GM12874 (cell line): ENCODE results near the gene CHRNA4.

ENCODE experiments used
- TF ChIP-seq, protein P1 (sequence below): IDR thresholded peaks from 2 replicates; pipeline ENCODE4 v1.5.1; 2011; ENCODE audit warnings: low read depth, mild to moderate bottlenecking, control low read depth, low read length, moderate library complexity; ENCODE audit not compliant: insufficient read depth

Gene CHRNA4

GRCh38 chr20:63295422-63295821 lies 65.7 kb downstream of the CHRNA4 start:
- TF ChIP-seq, protein P1, sequence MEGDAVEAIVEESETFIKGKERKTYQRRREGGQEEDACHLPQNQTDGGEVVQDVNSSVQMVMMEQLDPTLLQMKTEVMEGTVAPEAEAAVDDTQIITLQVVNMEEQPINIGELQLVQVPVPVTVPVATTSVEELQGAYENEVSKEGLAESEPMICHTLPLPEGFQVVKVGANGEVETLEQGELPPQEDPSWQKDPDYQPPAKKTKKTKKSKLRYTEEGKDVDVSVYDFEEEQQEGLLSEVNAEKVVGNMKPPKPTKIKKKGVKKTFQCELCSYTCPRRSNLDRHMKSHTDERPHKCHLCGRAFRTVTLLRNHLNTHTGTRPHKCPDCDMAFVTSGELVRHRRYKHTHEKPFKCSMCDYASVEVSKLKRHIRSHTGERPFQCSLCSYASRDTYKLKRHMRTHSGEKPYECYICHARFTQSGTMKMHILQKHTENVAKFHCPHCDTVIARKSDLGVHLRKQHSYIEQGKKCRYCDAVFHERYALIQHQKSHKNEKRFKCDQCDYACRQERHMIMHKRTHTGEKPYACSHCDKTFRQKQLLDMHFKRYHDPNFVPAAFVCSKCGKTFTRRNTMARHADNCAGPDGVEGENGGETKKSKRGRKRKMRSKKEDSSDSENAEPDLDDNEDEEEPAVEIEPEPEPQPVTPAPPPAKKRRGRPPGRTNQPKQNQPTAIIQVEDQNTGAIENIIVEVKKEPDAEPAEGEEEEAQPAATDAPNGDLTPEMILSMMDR, result no peak

- TF ChIP-seq, protein P1, result no peak
Measured at GRCh38 chr20:63295018-63295417, 66.1 kb downstream of the CHRNA4 start.

DNA sequence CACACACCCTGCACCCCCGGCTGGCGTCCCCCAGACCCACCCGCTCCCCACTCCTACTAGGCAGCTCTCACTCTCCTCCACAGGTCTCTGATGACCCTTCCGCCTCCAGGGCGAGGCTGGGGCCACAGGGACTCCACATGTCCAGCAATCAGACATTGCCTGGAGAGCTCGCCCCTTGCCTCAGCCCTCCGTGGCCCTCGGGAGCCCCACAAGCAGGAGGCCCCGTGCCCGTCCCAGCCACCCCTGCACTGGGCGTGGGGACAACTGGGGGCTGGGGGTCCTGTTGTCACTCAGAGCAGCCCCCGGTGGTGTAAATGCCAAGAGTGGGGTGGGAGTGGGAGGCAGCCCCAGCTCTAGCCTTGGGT lies 66.6 kb downstream of the CHRNA4 start:
- TF ChIP-seq, protein P1, result no peak

DNA sequence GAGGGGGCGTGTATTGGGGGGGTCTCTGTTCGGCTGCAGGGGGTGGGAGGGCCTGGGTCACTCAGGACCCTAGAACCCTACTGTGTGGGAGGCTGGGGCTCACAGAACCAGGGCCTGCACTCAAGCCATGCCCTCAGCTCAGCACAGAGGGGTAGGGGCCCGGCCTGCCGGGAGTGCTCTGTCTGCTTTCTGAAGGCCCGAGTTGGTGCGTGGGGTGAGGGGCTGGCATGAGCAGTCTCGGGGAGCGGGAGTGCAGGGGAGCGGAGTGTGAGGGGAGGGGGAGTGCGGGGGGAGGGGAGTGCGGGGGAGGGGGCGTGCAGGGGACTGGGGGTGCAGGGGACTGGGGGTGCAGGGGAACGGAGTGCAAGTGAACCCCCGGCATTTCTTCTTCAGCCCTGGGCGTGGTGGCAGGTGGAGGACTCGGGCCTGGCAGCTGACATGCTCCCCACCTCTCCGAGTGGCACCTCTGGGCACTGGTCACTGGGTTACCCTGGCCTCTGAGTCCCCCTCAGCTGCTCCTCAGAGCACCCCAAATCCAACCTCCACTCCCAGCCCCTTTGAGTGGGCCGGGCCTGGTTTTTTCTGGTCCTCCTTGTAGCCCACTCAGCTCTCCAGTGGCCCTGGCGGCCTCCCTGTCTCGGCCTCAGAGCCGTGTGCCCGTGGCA lies 67.1 kb downstream of the CHRNA4 start:
- TF ChIP-seq, protein P1, result no peak

DNA sequence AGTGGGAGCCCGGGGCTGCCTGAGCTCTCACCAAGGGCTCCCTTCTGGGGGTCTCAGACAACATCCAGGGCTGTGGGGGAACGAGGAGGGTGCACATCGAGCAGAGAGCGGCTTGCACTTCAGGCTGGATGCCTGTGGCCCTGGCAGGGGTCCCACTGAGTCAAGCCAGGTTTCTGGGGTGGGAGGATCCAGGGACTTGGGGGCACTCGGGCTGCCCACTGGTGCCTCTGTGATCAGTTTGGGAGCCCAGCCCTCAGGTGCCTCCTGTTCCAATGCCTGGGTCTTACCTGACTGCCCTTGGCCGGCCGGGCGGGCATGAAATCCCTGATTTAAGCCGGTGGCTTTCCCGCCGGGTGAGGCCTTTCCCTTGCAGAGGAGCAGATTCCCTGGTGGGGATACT lies 67.7 kb downstream of the CHRNA4 start:
- TF ChIP-seq, protein P1, result no peak
